ENCODE data around the gene SYT11.

SYT11 gene

DNA sequence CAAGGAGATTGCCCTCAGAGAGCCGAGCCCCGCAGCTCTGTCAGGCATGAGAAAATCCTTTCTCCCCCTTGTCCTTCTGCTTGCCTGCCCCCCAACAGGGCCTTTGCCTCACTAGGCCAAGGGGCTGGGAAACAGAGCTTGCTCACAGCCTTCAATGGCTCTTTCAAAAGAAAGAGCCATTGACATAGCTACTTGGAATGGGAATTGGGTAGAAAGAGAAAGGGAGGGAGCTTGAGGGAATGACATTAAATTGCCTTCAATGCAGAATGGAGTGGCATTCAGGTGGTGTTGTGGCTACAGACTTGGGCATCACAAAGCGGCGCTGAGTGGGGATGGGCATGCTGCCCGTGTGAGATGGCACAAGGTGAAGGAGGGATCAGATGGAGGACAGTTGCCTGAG lies 13.2 kb downstream of the SYT11 start:
- CTCF ChIA-PET = no interaction called here

DNA sequence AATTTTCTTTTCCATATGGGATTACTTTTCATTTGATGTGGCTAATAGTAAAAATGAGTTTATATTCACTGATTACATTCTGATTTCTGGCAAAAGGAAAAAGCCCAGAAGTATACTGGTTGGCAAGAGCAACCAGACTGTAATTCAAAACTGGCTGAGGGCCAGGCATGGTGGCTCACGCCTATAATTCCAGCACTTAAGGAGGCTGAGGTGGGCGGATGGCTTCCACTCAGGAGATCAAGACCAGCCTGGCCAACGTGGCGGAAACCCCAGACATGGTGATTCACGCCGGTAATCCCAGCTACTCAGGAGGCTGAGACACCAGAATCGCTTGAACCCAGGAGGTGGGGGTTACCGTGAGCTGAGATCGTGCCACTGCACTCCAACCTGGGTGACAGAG lies 14.5 kb downstream of the SYT11 start:
- TF ChIP-seq, protein P1, sequence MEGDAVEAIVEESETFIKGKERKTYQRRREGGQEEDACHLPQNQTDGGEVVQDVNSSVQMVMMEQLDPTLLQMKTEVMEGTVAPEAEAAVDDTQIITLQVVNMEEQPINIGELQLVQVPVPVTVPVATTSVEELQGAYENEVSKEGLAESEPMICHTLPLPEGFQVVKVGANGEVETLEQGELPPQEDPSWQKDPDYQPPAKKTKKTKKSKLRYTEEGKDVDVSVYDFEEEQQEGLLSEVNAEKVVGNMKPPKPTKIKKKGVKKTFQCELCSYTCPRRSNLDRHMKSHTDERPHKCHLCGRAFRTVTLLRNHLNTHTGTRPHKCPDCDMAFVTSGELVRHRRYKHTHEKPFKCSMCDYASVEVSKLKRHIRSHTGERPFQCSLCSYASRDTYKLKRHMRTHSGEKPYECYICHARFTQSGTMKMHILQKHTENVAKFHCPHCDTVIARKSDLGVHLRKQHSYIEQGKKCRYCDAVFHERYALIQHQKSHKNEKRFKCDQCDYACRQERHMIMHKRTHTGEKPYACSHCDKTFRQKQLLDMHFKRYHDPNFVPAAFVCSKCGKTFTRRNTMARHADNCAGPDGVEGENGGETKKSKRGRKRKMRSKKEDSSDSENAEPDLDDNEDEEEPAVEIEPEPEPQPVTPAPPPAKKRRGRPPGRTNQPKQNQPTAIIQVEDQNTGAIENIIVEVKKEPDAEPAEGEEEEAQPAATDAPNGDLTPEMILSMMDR (conservative IDR thresholded peaks at IDR 0.05; ENCODE audit: low read depth) = no peak
- no peak for DNase-seq (ENCODE audit: low spot score)
- POLR2A ChIA-PET (ENCODE audit: low non-redundant PET) = no interaction called here
- CTCF ChIA-PET = interaction anchor here (0.6 to 1.0 kb wide), 3 partner anchors 9 to 337 kb away, joined by 3 to 5 read pairs (median 4); no protein-coding TSS in a partner anchor
- no peak overlapping the region for H3K27ac ChIP-seq

More for the DNA sequence above, 13.2 kb downstream of the SYT11 start:
- no peak overlapping the region for H3K27ac ChIP-seq
- DNase-seq (ENCODE audit: low spot score) = no peak
- TF ChIP-seq, protein P1 (conservative IDR thresholded peaks at IDR 0.05; ENCODE audit: low read depth) = no peak
- POLR2A ChIA-PET (ENCODE audit: low non-redundant PET) = no interaction called here

DNA sequence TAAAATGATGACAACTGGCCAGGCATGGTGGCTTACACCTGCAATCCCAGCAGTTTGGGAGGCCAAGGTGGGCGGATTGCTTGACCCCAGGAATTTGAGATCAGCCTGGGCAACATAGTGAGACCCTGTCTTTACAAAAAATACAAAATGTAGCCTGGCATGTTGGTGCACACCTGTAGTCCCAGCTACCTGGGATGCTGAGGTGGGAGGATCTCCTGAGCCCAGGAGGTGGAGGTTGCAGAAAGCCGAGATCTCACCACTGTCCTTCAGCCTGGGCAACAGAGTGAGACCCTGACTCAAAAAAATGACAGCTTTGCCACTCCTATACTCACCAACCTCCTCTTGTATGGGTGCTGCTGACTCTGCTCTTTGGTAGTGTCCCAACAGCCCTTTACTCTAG lies 18.6 kb downstream of the SYT11 start:
- ChIA-PET POLR2A (ENCODE audit: low non-redundant PET) (interaction anchor here (0.6 kb wide), 1 partner anchor 148 kb away, joined by 3 read pairs; no protein-coding TSS in a partner anchor), CTCF (interaction anchor here (0.6 to 0.7 kb wide), 2 partner anchors 9 to 335 kb away, joined by 3 read pairs; partner anchors contain the start of gene PMF1)
- TF ChIP-seq, protein P1 (conservative IDR thresholded peaks at IDR 0.05; ENCODE audit: low read depth) = no peak
- DNase-seq (ENCODE audit: low spot score) = no peak
- H3K27ac ChIP-seq = no peak overlapping the region

DNA sequence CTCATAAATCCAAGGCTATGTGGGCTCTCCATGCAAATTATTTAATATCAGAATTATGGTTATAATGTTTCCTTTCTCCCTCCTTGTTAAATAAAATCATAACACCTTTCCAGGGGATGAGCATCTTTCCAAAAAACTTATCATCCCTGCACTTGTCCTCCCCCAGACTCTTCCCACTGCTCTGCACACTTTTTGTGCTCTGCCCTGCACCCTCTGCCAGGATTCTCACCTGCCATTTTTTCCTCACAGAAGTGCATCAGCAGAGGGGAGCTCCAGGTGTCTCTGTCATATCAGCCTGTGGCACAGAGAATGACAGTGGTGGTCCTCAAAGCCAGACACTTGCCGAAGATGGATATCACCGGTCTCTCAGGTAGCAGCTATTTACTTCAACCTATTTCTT lies 20.9 kb downstream of the SYT11 start:
- ChIA-PET POLR2A (ENCODE audit: low non-redundant PET) (no interaction called here), CTCF (no interaction called here)
- no peak for DNase-seq (ENCODE audit: low spot score)
- TF ChIP-seq, protein P1 (conservative IDR thresholded peaks at IDR 0.05; ENCODE audit: low read depth) = no peak
- H3K27ac ChIP-seq = no peak overlapping the region

DNA sequence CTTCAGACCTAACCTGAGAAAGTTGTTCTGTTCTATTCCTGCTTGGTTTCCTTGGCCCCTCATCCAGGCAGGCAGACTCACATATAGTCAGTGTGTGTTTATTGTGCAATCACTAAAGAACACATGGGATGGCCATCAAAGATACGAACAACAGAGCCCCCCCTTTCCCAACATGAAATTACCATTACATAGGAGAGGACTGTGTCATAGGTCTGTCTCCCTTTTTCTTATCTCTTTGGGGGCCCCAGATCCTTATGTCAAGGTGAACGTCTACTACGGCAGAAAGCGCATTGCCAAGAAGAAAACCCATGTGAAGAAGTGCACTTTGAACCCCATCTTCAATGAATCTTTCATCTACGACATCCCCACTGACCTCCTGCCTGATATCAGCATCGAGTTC lies 21.6 kb downstream of the SYT11 start:
- TF ChIP-seq, protein P1 (conservative IDR thresholded peaks at IDR 0.05; ENCODE audit: low read depth) = no peak
- CTCF ChIA-PET = no interaction called here
- POLR2A ChIA-PET (ENCODE audit: low non-redundant PET) = interaction anchor here (0.6 kb wide), 1 partner anchor 51 kb away, joined by 3 read pairs; no protein-coding TSS in a partner anchor
- H3K27ac ChIP-seq = no peak overlapping the region
- no peak for DNase-seq (ENCODE audit: low spot score)

DNA sequence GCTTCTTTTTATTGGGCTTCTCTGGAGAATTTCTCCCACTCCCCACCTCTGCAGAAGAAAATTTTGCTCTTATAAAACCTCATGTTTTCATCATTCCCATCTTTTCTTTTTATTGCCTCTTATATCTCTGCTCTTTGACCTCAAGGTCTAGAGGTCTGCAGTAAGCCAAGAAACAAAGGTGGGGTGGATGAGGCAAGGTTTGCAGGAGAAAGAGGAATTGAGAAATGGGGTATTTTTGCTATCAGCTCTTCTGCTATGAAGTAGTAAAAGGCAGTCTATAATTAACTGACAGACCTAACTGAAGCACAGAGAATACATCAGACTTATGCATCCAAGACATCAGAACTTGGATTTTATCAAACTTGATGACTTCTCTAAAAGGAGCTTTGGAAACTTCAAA lies 22.9 kb downstream of the SYT11 start:
- TF ChIP-seq, protein P1 (conservative IDR thresholded peaks at IDR 0.05; ENCODE audit: low read depth) = no peak
- ChIA-PET CTCF (interaction anchor here (1.4 kb wide), 1 partner anchor 9 kb away, joined by 5 read pairs; no protein-coding TSS in a partner anchor), POLR2A (ENCODE audit: low non-redundant PET) (interaction anchor here (0.9 kb wide), 1 partner anchor 9 kb away, joined by 3 read pairs; no protein-coding TSS in a partner anchor)
- no peak overlapping the region for H3K27ac ChIP-seq
- no peak for DNase-seq (ENCODE audit: low spot score)

All from RWPE1 (cell line).